ENCODE measurements around the gene IL13.
"Not testable (repeated sequence)": the region's sequence is repeated elsewhere in the genome, so short reads cannot be mapped to it uniquely, and the experiment has no call there.

Gene IL13

DNA sequence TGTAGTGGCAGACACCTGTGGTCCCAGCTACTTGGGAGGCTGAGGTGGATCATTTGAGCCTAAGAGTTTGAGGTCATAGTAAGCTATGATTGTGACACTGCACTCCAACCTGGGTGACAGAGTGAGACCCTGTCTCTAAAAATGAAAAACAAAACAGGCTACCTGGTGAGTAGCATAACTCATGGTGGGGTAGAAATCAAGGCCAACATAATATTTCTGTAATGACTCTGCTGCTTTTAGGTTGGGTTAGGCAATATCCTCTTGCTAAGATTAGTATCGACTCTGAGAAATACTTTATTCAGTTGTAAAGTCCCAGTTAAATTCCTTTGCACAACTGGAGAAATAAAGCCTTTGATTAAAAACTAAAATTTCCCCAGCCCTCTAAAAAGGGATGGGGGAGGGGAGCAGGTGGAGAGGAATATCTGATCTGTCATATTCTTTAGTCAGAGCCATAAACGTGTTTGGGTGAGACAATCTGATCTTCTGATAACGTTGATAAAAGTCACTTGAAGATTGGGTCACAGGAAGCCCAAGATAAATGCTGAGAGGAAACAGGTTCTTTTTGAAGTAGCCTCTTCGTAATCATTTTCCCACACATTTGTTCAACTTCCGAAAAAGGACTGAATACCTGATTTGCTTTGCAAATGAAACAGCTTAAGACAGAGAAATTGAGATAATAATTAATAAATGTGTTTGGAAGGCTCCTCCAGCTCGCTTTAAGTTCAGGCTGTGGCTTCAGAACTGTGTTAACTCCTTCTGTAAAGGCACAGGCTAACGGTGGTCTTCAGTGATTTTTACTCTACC lies 30.8 kb downstream of the IL13 start:
- DNase-seq (ENCODE audit: low read depth in 2 of 2, low spot score in 1 of 2): no peak

DNA sequence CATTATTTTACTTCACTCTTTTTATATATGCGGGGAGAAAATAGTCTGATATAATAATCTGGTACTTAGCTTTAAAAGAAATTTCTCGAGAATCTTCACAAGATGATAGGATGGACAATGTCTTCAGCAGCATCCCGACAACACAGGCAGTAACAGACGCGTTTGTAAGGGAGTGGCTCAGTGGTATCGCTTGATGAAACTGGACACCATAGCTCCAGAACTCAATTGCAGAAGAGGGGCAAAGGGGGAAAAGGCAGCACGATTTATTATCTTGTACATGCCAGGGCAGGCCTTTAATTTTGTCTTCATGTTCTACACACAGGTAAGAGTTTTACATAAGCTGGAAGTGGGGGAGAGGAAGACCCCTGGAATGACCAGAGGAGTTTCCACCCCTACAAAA lies 31.5 kb downstream of the IL13 start:
- no peak for DNase-seq (ENCODE audit: low read depth in 2 of 2, low spot score in 1 of 2)

DNA sequence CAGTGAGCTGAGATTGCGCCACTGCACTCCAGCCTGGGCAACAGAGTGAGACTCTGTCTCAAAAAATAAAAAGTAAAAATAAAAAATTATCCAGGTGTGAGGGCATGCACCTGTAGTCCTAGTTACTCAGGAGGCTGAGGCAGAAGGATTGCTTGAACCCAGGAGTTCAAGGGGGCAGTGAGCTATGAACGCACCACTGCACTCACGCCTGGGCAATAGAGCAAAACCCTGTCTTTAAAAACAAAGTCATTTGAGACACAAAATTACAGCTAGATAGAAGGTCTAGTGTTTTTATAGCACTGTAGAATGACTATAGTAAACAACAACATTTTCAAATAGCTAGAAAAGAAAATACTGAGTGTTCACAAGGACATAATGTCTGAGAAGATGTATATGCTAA lies 32.2 kb downstream of the IL13 start:
- DNase-seq (ENCODE audit: low read depth in 2 of 2, low spot score in 1 of 2): no peak

DNA sequence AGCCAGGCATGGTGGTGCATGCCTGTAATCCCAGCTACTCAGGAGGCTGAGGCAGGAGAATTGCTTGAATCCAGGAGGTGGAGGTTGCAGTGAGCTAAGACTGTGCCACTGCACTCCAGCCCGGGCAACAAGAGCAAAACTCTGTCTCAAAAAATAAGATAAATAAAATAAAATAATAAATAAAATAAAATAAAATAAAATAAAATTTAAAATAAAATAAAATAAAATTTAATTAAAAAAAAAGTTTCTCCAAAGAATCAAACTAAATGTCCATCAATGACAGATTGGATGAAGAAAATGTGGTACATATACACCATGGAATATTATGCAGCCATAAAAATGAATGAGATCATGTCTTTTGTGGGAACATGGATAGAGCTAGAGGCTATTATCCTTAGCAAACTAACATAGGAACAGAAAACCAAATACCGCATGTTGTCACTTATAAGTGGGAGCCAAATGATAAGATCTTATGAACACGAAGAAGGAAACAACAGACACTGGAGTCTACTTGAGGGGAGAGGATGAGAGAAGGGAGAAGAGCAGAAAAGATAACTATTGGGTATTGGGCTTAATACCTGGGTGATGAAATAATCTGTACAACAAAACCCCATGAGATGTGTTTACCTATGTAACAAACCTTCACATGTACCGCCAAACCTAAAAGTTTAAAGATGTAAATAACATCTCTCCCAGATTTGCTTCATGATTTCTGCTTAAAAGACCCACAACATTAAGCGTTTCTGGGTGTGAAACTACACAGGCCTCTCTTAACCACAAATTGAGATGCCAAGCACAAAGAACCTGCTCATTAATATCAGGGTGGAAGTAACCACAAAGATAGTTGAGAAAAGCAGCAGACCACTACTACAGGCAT lies 34.0 kb downstream of the IL13 start:
- DNase-seq (ENCODE audit: low read depth in 2 of 2, low spot score in 1 of 2): not testable (repeated sequence)

DNA sequence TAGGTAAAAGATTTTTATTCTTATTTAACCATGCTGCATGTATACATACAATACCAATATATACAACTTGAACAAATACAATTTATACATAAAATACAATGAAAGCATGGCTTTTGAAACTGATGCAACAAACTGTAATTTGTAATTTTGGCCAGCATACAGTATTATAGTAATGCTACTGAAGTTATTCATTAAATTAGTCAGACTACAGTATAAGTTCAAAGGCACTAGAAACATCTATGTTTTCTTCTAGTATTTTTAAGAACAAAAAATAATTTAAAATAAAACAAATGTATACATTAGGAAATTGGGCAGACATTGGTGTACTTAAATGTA lies 34.6 kb downstream of the IL13 start:
- no peak for DNase-seq (ENCODE audit: low read depth in 2 of 2, low spot score in 1 of 2)

DNA sequence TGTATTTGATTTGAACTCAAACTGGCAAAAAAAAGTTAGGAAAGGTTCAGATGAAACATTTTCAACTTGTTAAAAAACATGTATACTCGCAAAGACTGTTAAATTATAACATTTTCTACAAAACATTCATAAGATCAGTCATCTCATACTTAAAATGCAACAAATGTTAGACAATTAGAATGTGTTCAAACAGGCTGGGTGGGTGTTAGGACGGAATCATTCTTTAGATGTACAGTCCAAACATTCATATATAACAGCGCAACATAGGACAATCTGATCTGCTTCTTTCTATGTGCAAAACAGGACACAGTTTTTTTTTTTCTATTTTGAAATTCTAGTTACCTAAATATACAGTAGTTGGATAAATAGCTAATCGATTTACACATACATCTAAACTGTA lies 38.0 kb downstream of the IL13 start:
- DNase-seq (ENCODE audit: low read depth in 2 of 2, low spot score in 1 of 2): no peak

DNA sequence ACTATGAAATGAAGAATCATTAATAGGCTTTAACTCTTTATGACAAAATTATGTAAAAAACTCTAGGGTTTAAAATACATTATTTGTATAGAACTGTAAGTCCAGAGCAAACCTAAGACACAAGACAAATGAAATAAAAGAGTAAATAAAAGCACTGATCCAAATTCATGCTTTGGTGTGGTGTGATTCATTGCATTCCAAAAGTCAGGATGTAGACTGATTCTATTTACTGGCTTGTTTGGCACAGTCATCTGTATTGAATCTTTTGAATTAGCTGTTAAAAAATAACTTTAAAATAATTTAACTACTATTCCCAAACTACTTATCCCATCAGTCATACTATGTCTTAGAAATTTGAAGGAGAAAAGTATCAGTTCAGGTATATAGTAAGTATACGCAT lies 46.9 kb downstream of the IL13 start:
- no peak for DNase-seq (ENCODE audit: low read depth in 2 of 2, low spot score in 1 of 2)

DNA sequence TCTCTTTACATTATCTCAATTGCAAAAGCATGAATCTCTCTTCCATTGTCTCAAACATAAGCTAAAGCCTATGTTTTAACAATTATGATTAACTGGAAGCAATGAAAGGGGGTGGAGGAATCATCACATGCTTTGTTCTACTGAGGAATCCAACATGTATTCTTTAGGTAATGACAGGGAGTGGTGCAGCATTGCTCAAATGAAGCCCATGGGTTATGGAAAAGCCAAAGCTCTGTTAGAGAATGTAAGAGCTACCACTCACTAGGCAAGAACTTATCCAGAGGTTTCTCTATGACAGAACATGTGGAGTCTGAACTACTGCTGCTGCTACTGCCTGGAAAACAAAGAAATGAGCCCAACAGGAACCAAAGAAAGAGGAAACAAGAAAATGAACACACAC lies 50.7 kb downstream of the IL13 start:
- DNase-seq (ENCODE audit: low read depth in 2 of 2, low spot score in 1 of 2): no peak

Measured in stimulated activated CD8-positive, alpha-beta memory T cell treated with anti-CD3 and anti-CD28 coated beads, Interleukin-4, amount 100 ng/mL, for 1 hour (primary cell).